NCI-H2107 (cell line): ENCODE results near the gene DNAJC18.

Source experiments
- DNase-seq: peaks from one replicate; lab custom pipeline; 2025; lab: John Stamatoyannopoulos, UW

Gene DNAJC18

DNA sequence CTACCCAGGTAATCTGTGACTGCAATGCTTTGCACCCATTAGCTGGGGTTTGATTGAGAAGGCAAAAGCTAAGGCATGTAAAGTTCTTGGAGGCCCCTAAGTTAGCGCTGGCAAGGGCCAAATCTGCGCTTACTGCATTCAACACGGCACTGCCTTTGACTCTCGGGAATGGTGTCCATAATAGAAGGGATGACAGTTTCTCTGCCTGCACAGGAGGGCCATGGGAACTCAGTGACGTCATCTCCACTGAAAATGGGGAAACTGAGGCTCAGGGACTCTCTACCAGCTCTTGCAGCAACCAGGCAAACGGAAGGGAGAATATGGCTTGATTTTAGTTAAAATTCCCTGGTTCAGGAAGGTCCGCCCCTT, 35.9 kb downstream of the DNAJC18 start:
- DNase-seq: no peak

DNA sequence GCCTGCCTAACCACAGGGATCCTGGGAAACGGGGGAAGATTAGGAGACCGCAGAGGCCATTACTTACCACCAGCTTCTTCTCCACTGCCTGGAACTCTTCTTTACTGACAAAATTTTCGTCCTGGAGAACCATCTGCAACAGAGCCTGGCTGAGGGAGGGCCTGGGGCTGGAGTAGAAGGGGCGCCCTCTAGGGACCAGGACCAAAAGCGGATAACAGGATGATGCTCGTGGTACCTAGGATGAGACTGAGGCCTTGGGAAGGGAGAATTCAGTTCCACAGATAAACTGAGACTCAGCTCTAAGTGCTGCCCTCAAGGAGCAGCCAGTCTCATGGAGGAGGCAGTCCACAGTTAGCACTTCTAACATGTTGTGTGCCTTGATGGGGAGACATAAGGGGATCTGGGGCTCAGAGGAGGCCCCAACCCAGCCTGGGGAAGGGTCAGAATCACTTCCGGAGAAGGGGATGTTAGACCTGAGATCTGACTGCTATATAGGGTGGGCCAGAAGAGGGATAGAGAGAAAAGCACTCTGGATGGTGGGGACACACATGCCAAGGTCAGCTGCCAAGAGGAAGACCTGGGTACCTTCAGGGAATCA, 36.7 kb downstream of the DNAJC18 start:
- DNase-seq: no peak

DNA sequence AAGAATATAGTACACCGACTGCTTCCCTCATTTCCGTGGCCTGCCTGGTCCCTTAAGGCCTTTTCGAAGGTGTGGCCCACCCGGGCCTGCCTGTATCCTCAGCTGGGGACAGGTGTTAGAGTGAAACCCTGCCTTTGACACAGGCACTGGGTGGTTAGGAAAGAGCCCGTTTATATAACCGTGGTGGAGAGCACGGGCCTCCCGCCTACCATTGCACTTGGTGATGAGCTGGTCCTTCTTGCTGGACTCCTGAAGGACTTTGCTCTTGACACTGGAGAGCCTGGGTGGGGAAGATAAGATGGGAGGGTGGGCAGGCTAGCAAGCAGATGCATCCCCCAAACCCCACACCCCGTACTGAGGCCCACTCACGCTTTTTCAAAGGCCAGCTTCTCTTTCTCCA, 37.8 kb downstream of the DNAJC18 start:
- no peak for DNase-seq

- DNase-seq: no peak
These were observed 39.7 kb downstream of the DNAJC18 start for GRCh38 chr5:139399501-139400121.

DNA sequence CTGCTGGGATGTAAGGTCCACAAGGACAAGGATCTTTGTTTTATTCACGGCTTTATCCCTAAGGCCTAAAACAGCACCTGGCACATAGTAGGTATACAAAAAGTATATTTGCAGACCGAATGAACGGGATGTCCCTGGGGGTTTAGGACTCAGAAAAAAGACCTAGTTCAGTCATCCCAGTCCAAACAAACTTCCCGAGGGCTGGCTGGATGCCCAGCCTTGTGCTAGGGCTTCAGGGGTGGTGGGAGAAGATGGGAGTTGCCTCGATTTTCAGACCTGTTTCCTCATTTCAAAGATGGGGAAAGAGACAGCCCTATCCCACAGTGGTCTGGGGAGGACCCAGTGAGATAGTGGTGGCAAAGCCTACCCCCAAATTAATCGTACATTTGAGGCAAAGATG, 41.4 kb downstream of the DNAJC18 start:
- no peak for DNase-seq

GRCh38 chr5:139396691-139397090, 42.6 kb downstream of the DNAJC18 start:
- no peak for DNase-seq

DNA sequence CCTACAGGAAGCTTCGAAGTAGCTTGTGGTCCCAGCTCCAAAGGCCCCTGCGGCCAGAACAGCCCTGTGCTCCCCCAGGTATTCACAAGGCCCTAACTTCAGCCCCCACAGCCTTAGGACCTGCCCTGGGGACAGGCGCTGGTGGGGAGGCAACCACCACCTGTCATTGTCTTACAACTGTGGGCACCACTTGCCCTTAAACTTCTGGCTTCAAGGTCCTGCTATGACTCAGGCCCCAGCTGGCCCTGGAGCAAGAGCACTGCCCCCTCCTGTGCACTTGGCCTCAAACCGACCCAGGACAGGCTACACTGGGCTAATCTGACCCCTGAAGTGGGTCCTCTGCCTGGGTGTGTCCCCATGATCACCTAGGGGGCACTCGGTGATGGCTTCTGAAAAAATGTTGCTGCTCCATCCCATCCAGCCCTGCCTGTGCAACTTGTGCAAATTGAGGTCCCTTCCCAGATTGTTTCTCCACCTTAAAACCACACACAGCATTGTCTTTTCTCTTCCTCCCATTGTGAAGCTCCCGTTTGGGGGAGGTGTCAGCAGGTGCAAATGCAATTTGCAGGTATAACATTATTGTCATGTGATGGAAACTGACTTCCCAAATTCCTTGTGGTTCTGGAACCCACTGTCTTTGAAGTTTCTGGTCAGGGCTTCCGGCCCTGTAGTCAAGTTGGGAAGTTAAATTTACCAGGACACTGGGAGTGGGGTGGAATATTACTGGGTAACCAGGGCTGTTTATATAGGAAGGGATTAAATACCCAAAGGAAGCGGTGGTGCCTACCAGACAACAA, 43.3 kb downstream of the DNAJC18 start:
- DNase-seq: no peak

GRCh38 chr5:139394654-139395566, 44.4 kb downstream of the DNAJC18 start, which contains the start of gene PROB1:
TSS of gene PROB1 (minus strand) at chr5:139395104. CDS start at chr5:139395081, 23 bp downstream.
- no peak for DNase-seq

DNA sequence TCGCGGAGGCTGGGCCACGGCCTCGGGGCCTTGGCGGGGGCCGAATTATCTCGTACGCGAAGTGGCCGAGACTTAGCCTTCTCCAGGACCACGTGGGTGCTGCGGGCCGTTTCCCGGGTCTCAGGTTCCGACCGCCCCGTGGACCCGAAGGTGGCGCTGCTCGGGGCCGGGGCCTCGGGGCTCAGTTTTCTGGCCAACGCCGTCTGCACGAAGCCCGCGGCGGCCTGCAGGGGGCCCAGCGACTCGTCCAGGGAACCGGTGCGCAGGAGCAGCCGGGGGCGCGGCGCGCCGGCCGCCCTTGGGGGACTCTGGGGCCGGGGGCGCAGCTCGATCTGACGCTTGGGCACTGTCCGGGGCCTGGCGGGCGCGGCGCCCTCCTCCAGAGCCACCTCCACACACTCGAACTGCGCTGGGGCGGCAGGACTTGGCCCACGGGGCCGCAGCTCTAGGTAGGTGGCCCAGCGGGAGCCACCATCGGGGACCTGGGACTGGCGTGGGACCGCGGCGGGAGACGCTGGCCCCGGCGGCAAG, 45.1 kb downstream of the DNAJC18 start:
- DNase-seq: no peak

GRCh38 chr5:139393497-139394122, 45.7 kb downstream of the DNAJC18 start:
- DNase-seq: no peak

GRCh38 chr5:139392678-139393496, 46.4 kb downstream of the DNAJC18 start:
- no peak for DNase-seq

DNA sequence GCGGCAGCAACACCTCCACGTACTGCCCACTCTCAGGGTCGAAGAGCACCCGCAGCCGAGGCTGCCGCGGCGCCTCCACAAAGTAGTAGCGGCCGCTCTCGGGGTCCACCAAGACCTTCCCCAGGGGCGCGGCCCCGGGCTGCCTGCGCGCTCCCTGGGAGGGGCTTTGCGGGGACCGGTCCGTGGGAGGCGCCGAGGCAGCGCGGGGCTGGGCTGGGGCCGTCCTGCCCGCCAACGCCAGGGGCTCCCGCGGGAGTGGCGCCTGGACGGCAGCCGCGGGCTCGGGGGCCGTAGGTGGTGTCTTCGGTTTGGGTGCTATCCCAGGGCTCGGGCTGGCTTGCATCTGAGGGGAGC, 47.0 kb downstream of the DNAJC18 start:
- DNase-seq: no peak

GRCh38 chr5:139391570-139392323, 47.6 kb downstream of the DNAJC18 start:
- DNase-seq: no peak

- no peak for DNase-seq
These were observed 48.4 kb downstream of the DNAJC18 start for GRCh38 chr5:139390639-139391569.

DNA sequence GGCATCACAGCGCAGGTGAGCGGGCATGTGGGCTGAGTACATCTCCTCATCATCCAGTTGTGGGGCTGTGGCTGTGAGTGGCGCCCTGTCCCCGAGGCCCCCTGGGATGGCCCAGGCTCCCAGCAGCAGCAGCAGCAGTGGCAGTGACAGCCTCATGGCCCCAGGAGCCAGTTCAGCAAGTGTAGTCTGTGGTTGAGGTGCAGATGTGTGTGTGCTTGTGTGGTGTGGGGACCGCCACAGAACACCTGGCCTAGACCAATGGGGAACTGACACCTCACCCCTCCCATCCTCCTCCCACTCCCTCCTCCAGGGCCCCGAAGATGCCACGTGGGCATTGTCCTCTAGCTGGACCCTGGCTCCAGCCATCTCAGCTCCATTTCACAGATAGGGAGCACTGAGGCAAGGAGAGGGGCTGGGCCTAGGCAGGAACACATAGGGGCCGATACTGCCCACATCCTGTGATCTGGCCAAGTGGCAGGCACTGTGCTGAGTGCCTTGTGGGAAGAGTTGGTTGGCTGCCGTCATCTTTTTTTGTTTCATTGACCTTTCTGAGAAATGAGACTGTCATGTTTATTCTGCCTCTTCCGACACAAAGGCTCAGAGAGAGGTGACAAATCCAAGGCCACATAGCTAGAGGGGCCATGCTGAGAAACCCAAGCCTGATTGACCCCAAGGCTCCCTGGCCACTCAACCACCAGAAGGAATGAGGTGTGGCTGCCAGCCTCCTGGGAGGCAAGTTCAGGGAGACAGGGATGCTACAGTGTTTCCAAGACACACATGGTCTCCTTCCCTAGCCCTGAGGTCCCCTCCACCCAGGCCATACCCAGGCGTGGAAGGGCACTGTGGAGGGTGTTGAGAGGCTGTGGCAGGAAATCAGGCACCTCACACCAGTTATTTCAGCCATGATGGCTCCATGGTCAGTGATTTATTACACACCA, 49.4 kb downstream of the DNAJC18 start, which contains the start of gene MZB1:
MZB1 (minus strand) TSS at position 213 of the 938 bp plus-strand sequence; CDS start at position 156, 57 bp downstream.
- DNase-seq: no peak

DNA sequence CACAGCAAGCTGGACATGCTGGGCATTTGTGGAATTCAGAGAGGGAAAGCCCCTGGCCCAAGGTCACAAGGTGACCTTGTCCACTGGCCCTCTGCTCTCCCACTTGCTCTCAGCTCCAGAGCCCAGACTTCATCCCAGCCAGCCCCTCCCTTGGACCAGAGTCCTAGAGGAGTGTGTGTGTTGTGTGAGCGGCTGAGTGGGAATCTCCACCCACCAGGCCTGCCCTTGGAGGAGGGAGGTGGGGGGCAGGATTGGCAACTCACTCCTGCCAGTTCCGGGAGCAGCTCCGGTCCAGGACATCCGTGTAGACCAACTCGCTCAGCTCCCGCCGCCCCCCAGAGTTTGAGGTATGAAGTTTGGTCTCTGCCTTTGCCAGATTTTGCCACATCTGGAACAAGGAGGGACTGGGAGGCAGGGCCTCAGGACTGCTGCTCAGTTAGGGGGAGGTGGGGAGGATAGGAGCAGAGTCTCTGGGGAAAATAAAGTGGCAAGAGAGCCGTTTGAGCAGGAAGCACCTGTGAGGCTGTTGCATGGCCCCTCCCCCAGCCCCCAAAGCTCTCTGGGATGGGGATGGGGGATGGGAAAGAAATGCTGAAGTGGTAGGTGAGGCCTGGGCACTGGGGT, 51.0 kb downstream of the DNAJC18 start:
- DNase-seq: no peak

DNA sequence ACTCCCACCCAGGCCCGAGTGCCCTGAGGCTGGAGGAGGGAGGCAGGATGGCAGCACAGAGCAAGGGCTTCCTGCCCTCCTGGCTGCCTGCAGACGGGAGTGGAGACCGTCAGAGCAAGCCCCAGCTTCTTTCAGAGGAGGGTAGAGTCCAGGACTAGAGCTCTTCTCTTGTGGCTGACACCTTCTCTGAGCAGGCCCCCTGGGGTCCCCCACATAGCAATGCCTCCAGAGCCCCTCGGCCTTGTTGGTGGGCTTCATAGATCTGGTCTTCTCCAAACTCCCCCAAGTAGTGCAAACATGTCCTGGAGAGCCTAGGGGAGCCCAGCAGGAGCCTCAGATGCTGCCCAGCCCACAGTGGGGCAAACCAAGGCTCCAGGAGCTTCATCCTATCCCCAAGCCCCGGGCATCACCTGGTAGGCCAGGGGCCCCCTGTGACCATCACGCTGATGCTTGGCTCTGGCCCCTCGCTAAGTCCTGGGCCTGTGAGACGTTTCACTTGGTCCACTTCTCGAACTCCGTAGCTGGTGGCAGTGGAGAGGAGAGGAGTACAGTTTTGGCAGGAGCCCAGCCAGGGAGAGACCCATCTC, 51.6 kb downstream of the DNAJC18 start:
- DNase-seq: no peak
